VCaP (cell line): ENCODE measurements around the gene MVD.
"Not testable (repeated sequence)": the region's sequence is repeated elsewhere in the genome, so short reads cannot be mapped to it uniquely, and the experiment has no call there.

Experiments used
- H3K27ac ChIP-seq: fragments of 450-650 bp; 2 replicates; pipeline ENCODE4 v1.5.1; 2017
- TF ChIP-seq, protein P1 (sequence below): fragments of 450-650 bp; conservative IDR thresholded peaks from 2 replicates; pipeline ENCODE4 v1.5.1; 2017; ENCODE audit warnings: mild to moderate bottlenecking, moderate library complexity

Gene MVD

DNA sequence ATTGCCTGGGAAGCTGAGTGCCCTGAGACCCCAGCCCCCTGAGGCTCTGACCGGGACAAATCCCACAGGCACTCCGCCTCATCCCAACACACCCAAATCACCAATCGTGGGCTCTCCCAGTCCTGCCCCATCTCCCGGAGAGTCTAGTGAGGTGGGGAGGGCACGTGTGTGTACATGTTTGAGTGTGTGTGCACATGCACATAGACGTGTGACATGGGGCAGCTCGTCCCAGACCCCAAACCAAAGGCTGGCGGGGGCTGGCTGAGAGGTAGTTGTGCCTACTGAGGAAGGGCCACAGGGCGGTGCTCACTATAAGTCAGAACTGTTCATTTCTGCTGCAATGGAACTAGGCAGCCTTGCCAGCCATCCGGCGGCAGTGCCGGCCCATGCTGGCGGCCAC lies 14.8 kb upstream of the MVD start:
- TF ChIP-seq, protein P1, sequence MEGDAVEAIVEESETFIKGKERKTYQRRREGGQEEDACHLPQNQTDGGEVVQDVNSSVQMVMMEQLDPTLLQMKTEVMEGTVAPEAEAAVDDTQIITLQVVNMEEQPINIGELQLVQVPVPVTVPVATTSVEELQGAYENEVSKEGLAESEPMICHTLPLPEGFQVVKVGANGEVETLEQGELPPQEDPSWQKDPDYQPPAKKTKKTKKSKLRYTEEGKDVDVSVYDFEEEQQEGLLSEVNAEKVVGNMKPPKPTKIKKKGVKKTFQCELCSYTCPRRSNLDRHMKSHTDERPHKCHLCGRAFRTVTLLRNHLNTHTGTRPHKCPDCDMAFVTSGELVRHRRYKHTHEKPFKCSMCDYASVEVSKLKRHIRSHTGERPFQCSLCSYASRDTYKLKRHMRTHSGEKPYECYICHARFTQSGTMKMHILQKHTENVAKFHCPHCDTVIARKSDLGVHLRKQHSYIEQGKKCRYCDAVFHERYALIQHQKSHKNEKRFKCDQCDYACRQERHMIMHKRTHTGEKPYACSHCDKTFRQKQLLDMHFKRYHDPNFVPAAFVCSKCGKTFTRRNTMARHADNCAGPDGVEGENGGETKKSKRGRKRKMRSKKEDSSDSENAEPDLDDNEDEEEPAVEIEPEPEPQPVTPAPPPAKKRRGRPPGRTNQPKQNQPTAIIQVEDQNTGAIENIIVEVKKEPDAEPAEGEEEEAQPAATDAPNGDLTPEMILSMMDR = no peak
- no peak overlapping the region for H3K27ac ChIP-seq

- H3K27ac ChIP-seq = no peak overlapping the region
- TF ChIP-seq, protein P1 = no peak
These were observed 13.8 kb upstream of the MVD start for GRCh38 chr16:88676502-88677242.

DNA sequence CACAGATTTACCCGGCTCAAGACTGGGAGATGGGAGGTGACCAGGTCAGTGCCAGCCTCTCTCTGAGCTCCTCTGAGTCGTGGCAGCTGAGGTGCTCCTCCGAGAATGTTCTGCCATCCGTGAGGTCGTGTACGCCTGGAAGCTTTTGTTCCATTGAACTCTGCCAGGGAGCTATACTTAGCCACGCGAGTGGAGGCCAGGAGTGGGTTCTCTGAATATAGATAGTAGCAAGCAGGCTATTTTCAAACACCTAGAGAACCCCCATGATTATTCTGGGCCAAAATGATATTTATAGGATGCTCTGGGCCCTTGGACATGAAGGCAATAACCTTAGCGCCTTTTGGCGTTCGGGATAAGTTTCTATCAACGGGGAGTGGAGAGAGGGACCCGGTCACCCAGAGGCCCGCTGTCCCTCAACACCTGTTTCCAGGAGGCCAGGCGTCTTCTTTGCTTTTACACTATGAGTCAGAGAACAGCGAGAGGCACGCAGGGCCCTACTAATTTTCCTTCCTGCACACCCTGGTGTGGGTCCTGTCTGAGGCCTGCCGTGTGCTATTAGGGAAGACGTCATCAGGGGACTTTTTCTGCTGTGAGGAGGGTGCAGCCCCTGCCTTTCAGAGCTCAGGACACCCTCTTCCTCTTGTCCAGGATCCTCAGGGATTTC lies 11.0 kb upstream of the MVD start:
- H3K27ac ChIP-seq = no peak overlapping the region
- TF ChIP-seq, protein P1 = no peak

- TF ChIP-seq, protein P1 = no peak
- H3K27ac ChIP-seq = no peak overlapping the region
These were observed 9.9 kb upstream of the MVD start for GRCh38 chr16:88672776-88673175.

- H3K27ac ChIP-seq = no peak overlapping the region
- TF ChIP-seq, protein P1 = no peak
These were observed 8.9 kb upstream of the MVD start for GRCh38 chr16:88671806-88672205.

DNA sequence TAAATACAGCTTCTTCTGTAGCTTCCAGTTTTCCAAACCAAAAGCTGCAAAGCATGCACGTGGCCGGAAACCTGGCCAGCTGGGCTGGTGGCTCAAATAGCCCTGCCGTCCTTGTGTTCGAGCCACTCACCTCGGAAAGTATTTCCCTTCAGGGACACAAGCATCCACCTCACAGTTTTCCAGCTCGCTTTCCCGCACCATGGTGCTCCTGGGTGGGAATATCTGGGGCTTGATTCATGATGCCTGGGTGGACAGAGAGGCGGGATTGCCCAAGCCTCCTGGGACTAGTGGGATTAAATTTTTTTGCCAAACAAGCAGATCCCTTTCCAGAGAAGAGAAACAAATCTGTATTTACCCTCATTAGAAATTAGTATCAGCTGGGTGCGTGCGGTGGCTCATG lies 7.1 kb upstream of the MVD start:
- H3K27ac ChIP-seq = no peak overlapping the region
- TF ChIP-seq, protein P1 = no peak

DNA sequence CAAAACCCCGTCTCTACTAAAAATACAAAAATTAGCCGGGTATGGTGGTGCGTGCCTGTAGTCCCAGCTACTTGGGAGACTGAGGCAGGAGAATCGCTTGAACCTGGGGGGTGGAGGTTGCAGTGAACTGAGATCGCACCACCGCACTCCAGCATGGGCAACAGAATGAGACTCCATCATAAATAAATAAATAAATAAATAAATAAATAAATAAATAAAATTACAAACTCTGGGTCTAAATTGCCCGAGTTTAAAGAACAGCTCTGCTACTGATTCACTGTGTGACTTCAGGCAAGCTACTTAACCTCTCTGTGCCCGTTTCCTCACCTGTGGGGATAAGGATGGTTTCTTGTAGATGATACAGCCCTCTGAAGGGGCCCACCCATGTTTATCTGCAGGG lies 6.6 kb upstream of the MVD start:
- H3K27ac ChIP-seq = not testable (repeated sequence)

- H3K27ac ChIP-seq = no peak overlapping the region
These were observed 4.6 kb upstream of the MVD start for GRCh38 chr16:88667461-88667860.

More at GRCh38 chr16:88667461-88667860, 4.6 kb upstream of the MVD start:
- TF ChIP-seq, protein P1 = no peak
